ENCODE data around the gene KLRC2.
"Not testable (repeated sequence)": the region's sequence is repeated elsewhere in the genome, so short reads cannot be mapped to it uniquely, and the experiment has no call there.

The KLRC2 gene

GRCh38 chr12:10404798-10405197, 31.0 kb downstream of the KLRC2 start:
- DNase-seq = no peak

- DNase-seq = no peak
These were observed 35.0 kb downstream of the KLRC2 start for GRCh38 chr12:10400829-10401228.

GRCh38 chr12:10398168-10398567, 37.6 kb downstream of the KLRC2 start:
- DNase-seq = no peak

- no peak for DNase-seq
These were observed 38.5 kb downstream of the KLRC2 start for GRCh38 chr12:10397296-10397695.

GRCh38 chr12:10396176-10396575, 39.6 kb downstream of the KLRC2 start:
- DNase-seq = not testable (repeated sequence)

DNA sequence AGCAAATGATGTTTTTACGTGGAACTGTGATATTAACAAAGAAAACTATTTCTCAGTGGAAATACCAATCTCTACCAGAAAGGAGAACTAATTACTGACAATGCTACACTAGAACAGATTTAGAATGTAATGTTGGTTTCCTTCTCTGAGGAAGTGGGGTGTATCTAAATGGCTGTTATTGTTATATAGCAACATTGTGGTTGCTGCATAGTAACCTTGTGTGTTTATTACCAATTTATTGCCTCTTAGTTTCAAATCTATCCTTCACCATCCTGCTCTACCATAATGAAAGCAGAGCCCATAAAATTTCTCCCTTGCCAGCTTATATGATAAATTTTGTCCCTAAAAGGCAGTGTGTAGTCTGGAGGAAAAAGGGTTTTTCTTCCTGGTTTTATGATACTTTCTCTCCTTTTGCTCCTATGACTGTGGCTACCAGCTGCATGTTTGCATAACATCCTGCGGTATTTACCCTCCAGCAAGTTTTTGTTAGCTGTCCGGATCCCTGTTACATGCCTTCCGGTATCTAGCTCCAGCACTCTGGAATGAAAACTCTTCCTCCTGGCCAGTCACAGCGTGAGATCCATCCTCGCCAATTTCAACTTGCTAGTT, 40.3 kb downstream of the KLRC2 start:
- DNase-seq = no peak

DNA sequence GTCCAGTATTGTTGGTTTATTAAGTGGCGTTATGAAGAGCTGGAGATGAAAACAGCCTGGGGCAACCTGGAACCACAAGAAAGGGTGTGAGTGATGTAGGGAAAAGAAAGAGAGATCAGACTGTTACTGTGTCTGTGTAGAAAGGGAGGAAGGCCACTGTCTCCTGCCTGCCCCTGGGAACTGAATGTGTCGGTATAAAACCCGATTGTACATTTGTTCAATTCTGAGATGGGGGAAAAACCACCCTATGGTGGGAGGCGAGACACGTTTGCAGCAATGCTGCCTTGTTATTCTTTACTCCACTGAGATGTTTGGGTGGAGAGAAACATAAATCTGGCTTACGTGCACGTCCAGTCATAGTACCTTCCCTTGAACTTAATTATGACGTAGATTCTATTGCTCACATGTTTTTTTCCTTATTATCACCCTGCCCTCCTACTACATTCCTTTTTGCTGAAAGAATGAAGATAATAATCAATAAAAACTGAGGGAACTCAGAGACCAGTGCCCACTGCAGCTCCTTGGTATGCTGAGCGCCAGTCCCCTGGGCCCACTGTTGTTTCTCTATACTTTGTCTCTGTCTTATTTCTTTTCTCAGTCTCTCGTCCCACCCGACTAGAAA, 41.2 kb downstream of the KLRC2 start:
- DNase-seq = not testable (repeated sequence)

DNA sequence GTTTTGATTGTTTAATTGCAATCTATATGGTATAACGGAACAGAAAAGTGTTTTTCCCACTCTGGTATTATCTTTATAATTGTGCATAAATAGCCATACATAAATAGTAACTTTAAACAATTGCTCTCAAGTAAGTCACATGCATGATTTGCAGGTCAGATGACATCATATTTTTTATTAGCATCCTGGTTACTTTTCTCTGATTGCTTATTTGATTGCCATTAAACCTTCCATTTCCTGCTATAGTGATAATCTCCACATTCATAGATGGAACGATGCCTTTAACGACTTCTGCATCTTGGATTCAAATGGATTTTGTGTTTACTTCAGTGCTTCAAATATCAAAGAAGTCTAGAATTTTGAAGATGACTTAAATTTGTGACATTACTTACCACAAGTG, 42.5 kb downstream of the KLRC2 start:
- DNase-seq = no peak

DNA sequence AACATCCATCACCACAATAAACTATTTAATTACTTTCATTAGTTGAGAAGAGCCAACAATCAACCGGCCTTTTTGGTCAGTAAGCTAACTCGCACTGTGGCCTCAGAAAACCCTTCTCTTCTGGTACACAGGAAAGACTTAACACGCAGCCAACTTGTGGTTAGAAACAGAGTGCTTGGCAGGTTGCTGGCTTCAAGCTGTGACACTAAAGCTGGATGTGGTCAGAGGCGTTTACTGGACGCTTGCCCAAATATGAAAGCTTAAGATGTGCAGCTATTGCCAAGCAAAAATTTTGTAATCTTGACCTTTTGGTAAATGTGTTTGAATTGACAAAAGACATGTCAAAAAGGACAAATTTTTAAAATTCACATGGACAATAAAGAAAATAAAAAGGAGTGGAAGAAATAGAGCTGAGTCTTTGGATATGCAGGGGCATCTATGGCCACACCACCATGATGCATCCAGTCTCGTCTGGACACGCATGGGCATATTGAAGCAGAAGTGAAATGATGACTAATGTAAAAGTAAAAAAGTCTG, 43.3 kb downstream of the KLRC2 start:
- DNase-seq = no peak

- not testable (repeated sequence) for DNase-seq
These were observed 44.8 kb downstream of the KLRC2 start for GRCh38 chr12:10390991-10391390.

GRCh38 chr12:10389904-10390303, 45.9 kb downstream of the KLRC2 start, which contains the start of gene KLRK1:
Gene KLRK1 (minus strand): TSS chr12:10390041. CDS start chr12:10388810, 1,231 bp downstream.
- DNase-seq = no peak

DNA sequence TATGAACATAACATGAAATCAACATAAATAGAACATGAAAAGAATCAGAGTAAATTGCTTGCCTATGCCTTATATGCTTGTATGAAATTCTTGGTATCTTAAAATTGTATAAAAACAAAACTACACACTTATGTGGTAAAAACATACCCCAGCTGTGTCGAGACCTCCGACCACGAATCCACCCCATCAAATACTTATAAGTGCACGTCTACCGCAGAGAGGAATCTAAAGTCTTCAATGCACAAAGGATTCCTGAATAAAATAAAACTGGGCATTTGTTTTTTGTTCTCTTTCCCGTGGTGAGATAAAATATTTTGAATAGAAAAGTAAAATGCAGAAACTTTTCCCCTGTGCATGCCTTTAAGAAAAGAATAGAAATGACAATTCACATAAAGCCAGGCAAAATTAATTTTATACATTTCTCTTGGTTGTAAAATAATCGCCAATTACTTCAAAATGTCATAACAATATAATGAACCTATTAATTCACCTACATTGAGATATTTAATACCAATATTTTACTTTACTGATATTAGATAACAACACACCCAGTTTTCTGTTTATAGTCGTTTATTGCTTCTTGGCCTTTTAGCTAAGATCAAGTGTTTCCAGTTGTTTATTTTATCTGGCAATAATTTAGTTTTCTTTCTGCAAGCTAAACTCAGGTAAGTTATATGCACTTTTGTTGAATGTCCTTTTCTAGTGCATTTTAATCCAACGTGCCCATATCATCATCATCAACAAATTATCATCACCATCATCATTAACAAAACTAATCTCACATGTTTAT, 47.0 kb downstream of the KLRC2 start:
- DNase-seq = no peak

DNA sequence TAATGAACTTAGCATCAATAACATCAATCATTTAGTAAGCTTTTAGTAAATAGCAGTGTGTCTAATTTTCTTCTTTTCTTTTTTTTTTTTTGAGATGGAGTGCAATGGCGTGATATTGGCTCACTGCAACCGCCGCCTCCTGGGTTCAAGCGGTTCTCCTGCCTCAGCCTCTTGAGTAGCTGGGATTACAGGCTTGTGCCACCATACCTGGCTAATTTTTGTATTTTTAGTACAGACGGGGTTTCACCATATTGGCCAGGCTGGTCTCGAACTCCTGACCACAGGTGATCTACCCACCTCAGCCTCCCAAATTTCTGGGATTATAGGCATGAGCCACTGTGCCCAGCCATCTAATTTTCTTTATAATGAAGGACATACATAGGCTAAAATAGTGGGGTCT, 48.3 kb downstream of the KLRC2 start:
- not testable (repeated sequence) for DNase-seq

- no peak for DNase-seq
These were observed 49.0 kb downstream of the KLRC2 start for GRCh38 chr12:10386857-10387256.

DNA sequence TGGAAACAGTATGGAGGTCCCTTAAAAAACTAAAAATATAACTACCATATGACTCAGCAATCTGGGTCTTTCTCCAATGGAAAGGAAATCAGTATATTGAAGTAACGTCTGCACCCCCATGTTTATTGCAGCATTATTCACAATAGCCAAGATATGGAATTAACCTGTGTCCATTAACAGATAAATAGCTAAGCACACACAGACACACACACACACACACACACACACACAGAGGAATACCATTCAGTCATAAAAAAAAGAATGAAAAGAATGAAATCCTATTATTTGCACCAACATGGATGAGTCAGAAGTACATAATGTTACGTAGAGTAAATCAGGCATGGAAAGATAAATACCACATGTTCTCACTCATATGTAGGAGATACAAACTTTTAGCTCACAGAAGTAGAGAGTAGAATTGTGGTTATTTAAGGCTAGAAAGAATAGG, 50.6 kb downstream of the KLRC2 start:
- no peak for DNase-seq

- DNase-seq = no peak
These were observed 51.6 kb downstream of the KLRC2 start for GRCh38 chr12:10384191-10384590.

- no peak for DNase-seq
These were observed 53.7 kb downstream of the KLRC2 start for GRCh38 chr12:10381928-10382628.

Measured in NCI-H1436 treated with DMSO at 0.1 percent for 48 hours (cell line).